GM18499 (cell line): ENCODE data around the gene DNAAF2.
"Not testable (repeated sequence)": the region's sequence is repeated elsewhere in the genome, so short reads cannot be mapped to it uniquely, and the experiment has no call there.

Experiments
- ATAC-seq: cut with Tn5 transposase; IDR thresholded peaks from one replicate; pipeline ENCODE4 v1.9.1; 2021; ENCODE audit warnings: moderate number of reproducible peaks; ENCODE audit not compliant: insufficient read depth, unreplicated experiment

Gene DNAAF2

GRCh38 chr14:49621114-49621881 is 13.7 kb downstream of the DNAAF2 start:
- peak; percentile 1 for ATAC-seq

- peak; percentile 81 for ATAC-seq
Measured at GRCh38 chr14:49620182-49621113, 14.6 kb downstream of the DNAAF2 start, which contains the start of the genes MGAT2 and RPL36AL. MGAT2 (plus strand) TSS chr14:49620799; CDS start chr14:49621269, 470 bp downstream. RPL36AL (minus strand) TSS chr14:49620626; CDS start chr14:49619104, 1,522 bp downstream.

- no peak for ATAC-seq
Measured at GRCh38 chr14:49619730-49620129, 15.3 kb downstream of the DNAAF2 start.

GRCh38 chr14:49619273-49619672 is 15.8 kb downstream of the DNAAF2 start:
- ATAC-seq, result not testable (repeated sequence)

- ATAC-seq, result no peak
Measured at GRCh38 chr14:49617852-49618519, 17.1 kb downstream of the DNAAF2 start.

GRCh38 chr14:49615776-49616175 is 19.3 kb downstream of the DNAAF2 start:
- ATAC-seq, result no peak

GRCh38 chr14:49614196-49614595 is 20.8 kb downstream of the DNAAF2 start:
- no peak for ATAC-seq

GRCh38 chr14:49612671-49613070 is 22.4 kb downstream of the DNAAF2 start:
- ATAC-seq, result no peak

- ATAC-seq, result no peak
Measured at GRCh38 chr14:49612251-49612650, 22.8 kb downstream of the DNAAF2 start.

- no peak for ATAC-seq
Measured at GRCh38 chr14:49607583-49607982, 27.5 kb downstream of the DNAAF2 start.

GRCh38 chr14:49598485-49599300 is 36.4 kb downstream of the DNAAF2 start, which contains the start of gene LRR1:
LRR1 (plus strand) TSS chr14:49598940; CDS start chr14:49599021, 81 bp downstream.
- ATAC-seq, result peak; percentile 33

DNA sequence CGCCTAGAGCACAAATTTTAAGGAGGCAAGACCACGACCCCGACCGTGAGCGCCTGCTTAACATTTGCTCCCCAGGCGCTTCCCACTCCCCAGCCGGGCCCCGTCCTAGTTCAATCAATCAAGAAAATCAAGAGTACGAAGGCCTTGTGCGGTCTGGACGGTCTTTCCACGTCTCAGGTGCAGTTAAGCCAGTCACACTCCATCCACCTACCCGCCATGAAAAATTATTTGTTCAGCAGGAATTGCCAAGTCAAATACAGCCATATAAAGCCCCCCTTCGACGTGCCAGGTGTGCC is 36.9 kb downstream of the DNAAF2 start:
- no peak for ATAC-seq

GRCh38 chr14:49594347-49595091 is 40.5 kb downstream of the DNAAF2 start:
- ATAC-seq, result no peak

- ATAC-seq, result no peak
Measured at GRCh38 chr14:49593016-49593415, 42.0 kb downstream of the DNAAF2 start.

DNA sequence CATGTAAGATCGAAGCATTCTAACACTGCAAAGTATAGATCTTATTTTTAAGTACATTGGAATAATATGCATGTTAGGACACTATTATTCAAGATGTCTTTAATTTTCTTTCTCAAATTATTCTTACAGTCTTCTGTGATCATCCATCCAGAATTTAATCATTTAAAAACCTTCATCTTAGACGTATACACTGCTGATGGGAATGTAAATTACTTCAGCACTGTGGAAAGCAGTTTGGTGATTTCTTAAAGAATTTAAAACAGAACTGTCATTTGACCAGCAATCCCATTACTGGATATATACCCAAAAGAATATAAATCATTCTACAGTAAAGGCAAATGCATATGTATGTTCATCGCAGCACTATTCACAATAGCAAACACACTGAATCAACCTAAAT is 45.7 kb downstream of the DNAAF2 start:
- no peak for ATAC-seq

GRCh38 chr14:49586673-49587460 is 48.2 kb downstream of the DNAAF2 start:
- ATAC-seq, result peak; percentile 25

- peak; percentile 85 for ATAC-seq
Measured at GRCh38 chr14:49585803-49586672, 49.0 kb downstream of the DNAAF2 start, which contains the start of gene RPS29. RPS29 (minus strand) TSS chr14:49586380; CDS start chr14:49586346, 34 bp downstream.
